Measurements from ENCODE around the gene DCLK3.

DNA sequence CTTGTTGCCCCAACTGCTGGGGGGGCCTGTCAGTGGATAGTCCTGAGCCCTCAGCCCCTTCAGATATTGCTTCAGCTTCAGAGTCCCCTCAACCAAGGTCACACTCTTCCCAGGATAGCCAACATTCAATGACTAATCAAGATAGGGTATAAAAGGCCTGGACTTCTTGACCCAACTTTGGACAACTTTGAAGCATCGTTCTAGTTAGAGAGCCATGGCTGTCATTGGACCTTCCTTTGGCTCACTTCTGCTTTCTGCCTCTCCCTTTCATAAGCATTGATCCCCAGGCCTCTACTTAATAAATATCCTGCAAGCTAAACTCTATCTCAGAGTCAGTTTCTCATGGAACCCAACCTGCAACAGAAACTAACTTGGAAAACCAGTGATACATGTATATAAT is 31.3 kb upstream of the DCLK3 start:
- TF ChIP-seq HDGF (IDR thresholded peaks at IDR 0.05; ENCODE audit: borderline replicate concordance) (no peak), CTBP1 (IDR thresholded peaks at IDR 0.05; ENCODE audit: borderline replicate concordance) (no peak), NFRKB (IDR thresholded peaks at IDR 0.05) (no peak), ARNT (IDR thresholded peaks at IDR 0.05) (no peak), FOXA1 (IDR thresholded peaks at IDR 0.05) (no peak), ZNF384 (IDR thresholded peaks at IDR 0.05) (no peak), FOXM1 (IDR thresholded peaks at IDR 0.05; ENCODE audit: borderline replicate concordance) (no peak), LEF1 (IDR thresholded peaks at IDR 0.05; ENCODE audit: borderline replicate concordance) (no peak), BHLHE40 (IDR thresholded peaks at IDR 0.05; ENCODE audit: borderline replicate concordance) (no peak), SUZ12 (IDR thresholded peaks at IDR 0.05) (no peak), FOXK2 (IDR thresholded peaks at IDR 0.05) (no peak), SP1 (IDR thresholded peaks at IDR 0.05) (no peak)

Measured in HEK293T (cell line).